Stimulated activated memory B cell treated with anti-CD40 and anti-IgM and Interleukin-4, amounts not matched to agents 10 μg/mL and 1 μg/mL and 100 μg/mL, for 72 hours (primary cell): ENCODE results near the gene LARP6.

Source experiments
- ATAC-seq: fragments of 150-1000 bp; cut with Tn5 transposase; 2 replicates; pipeline ENCODE4 v1.10.0; 2021
- H3K27ac Mint-ChIP-seq: one replicate; pipeline ENCODE4 v1.8.0; 2022; ENCODE audit warnings: mild to moderate bottlenecking, mixed read lengths
- H3K27me3 Mint-ChIP-seq: one replicate; pipeline ENCODE4 v1.8.0; 2022; ENCODE audit warnings: mixed read lengths
- H3K36me3 Mint-ChIP-seq: one replicate; pipeline ENCODE4 v1.8.0; 2022; ENCODE audit warnings: mixed read lengths
- H3K4me1 Mint-ChIP-seq: one replicate; pipeline ENCODE4 v1.8.0; 2022; ENCODE audit warnings: mixed read lengths
- H3K4me3 Mint-ChIP-seq: one replicate; pipeline ENCODE4 v1.8.0; 2022; ENCODE audit warnings: mild to moderate bottlenecking, moderate library complexity, mixed read lengths
- H3K9me3 Mint-ChIP-seq: one replicate; pipeline ENCODE4 v1.8.0; 2022; ENCODE audit warnings: mixed read lengths

Gene LARP6

DNA sequence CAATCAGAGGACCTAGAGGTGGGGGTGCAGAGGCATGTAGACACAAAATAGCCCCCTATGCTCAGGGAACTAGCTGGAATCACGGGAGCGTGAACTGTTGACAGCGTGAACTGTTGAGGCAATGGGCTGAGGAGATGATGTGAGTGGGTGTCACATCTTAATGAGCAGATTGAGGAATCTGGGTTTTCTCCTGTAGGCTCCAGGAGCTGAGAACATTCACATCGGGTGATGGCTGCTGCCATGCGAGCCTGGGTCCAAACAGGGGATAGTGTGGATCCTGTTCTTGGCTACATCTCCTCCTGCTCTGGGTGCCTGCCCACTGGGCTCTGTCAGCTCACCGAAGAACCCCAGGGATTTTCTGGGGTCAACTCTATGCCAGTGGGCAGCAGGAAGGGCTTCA, 2.1 kb downstream of the LARP6 start:
- Mint-ChIP-seq H3K27me3 (peaks cover 72% of the 10 kb centered on the region), H3K4me1 (peaks cover 5% of the 10 kb centered on the region), H3K9me3 (no peaks in the 10 kb centered on the region), H3K27ac (no peak overlapping the region), H3K4me3 (no peak overlapping the region), H3K36me3 (no peaks in the 10 kb centered on the region)
- ATAC-seq = no peak

DNA sequence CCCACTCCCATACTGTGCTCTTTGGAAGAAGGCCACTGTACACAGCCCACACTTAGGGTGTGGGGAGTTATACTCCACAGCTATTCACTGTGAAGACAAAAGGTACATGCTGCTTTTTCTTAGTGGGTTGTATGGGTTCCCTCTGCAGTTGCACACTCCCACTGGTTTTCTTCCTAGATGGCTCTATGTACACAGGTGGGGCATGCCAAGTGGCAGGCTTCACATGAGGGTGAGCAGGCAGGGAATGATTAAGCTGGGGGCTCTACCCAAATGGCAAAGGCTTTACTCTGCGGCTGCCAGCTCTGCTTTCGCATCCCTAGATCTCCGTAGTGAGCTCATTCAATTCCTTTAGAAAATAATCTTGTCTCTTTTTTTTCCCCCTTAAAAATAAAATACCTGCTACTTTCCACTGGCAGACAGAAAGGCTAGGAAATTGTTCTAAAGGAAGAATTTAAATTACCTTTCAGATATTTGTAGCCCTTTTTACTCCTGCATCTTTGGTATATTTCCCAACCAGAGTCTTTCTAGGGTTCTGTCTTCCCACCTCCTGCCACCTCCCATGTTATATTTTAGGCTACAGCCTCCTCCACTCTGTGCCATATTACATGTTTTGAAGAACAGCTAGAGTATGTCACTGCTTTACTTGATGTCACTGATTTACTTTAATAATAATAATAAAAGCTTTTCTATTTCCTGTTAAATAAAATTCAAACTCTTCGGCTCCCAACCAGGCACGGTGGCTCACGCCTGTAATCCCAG, 8.2 kb downstream of the LARP6 start:
- Mint-ChIP-seq H3K36me3 (no peaks in the 10 kb centered on the region), H3K9me3 (no peaks in the 10 kb centered on the region), H3K27me3 (peaks cover 39% of the 10 kb centered on the region), H3K4me3 (no peak overlapping the region), H3K27ac (no peak overlapping the region), H3K4me1 (no peaks in the 10 kb centered on the region)
- ATAC-seq = no peak

DNA sequence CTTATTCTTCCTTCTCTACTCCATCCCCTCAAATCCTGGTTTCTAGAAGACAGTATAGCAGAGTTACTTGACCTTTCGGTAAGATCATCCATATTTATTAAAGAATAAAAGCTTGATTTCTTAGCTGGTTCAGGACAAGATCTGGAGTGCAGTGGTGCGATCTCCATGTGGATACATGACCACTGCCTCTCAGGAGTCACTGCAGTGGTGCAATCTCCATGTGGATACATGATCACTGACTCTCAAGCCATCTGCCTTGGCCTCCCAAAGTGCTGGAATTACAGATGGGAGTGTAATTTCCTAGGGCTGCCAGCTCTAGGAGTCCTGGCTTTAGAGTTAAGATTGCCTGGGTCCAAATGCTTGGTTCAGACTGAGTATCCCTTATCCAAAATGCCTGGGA, 16.5 kb downstream of the LARP6 start:
- no peak for ATAC-seq
- peaks cover 25% of the 10 kb centered on the region for H3K27me3 Mint-ChIP-seq
- H3K27ac Mint-ChIP-seq = no peak overlapping the region

DNA sequence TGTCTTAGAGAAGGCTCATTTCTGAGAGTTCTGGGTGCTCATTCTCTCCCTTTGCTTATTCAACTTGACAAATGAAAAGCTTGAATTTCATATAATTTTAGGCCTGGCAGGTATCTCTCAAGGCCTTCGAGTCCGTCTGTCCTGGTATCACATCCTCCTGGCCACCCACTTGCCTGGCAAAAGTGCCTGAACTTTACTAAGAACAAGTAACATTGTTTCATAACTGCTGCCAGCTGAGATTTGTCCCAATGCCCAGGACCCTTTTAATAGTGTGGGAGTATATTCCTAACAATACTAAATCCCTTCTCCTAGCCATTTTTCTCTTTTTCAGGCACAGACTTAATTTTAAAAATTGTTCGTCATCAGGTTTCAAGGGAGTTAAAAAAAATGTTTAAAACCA, 18.1 kb downstream of the LARP6 start:
- H3K36me3 Mint-ChIP-seq = no peaks in the 10 kb centered on the region
- H3K4me1 Mint-ChIP-seq = no peaks in the 10 kb centered on the region
- no peak overlapping the region for H3K4me3 Mint-ChIP-seq
- H3K9me3 Mint-ChIP-seq = no peaks in the 10 kb centered on the region
- H3K27me3 Mint-ChIP-seq = peaks cover 30% of the 10 kb centered on the region
- no peak for ATAC-seq
- no peak overlapping the region for H3K27ac Mint-ChIP-seq

More for the DNA sequence above, 16.5 kb downstream of the LARP6 start:
- H3K9me3 Mint-ChIP-seq = no peaks in the 10 kb centered on the region
- no peaks in the 10 kb centered on the region for H3K4me1 Mint-ChIP-seq
- H3K36me3 Mint-ChIP-seq = no peaks in the 10 kb centered on the region
- H3K4me3 Mint-ChIP-seq = no peak overlapping the region

DNA sequence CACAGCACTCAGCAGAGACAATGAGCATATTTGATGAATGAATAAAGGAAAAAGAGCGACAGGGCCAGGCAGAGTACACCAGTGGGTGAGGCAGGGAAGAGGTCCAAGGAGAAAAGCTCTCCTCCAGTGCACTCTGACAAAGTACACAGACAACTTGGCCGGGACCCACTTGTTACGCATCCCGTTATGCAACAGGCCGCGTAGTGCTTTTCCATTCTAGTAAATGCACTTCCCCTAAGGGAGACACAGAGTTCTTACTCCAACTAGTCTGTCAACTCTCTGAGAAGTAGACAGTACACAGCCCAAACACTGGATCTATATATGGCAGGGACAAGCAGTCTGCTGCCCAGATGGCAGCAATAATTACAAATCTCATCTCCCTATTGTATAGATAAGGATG, 18.5 kb downstream of the LARP6 start:
- no peak overlapping the region for H3K27ac Mint-ChIP-seq
- H3K4me1 Mint-ChIP-seq = no peaks in the 10 kb centered on the region
- no peaks in the 10 kb centered on the region for H3K9me3 Mint-ChIP-seq
- no peaks in the 10 kb centered on the region for H3K36me3 Mint-ChIP-seq
- H3K4me3 Mint-ChIP-seq = no peak overlapping the region
- peaks cover 30% of the 10 kb centered on the region for H3K27me3 Mint-ChIP-seq
- ATAC-seq = no peak

DNA sequence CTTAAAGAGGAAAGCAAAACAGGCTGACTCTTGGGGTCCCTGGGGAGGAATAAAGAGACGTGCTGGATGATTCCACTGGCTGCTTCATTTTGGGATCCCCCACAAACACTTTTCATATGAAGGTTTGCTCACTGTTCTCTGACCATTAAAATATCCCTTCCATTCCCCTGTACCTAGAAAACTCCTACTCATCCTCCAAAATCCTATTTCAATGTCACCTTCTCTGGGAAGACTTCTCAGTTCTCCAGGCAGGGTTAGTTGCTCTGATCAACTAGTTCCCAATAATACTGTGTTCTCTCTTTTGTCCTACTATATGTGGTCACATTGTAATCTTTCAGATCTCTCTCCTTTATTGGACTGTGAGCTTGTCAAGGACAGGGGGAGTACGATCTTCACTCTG, 19.0 kb downstream of the LARP6 start:
- Mint-ChIP-seq H3K9me3 (no peaks in the 10 kb centered on the region), H3K4me3 (no peak overlapping the region), H3K4me1 (no peaks in the 10 kb centered on the region), H3K27ac (no peak overlapping the region), H3K36me3 (no peaks in the 10 kb centered on the region), H3K27me3 (peaks cover 30% of the 10 kb centered on the region)
- no peak for ATAC-seq

DNA sequence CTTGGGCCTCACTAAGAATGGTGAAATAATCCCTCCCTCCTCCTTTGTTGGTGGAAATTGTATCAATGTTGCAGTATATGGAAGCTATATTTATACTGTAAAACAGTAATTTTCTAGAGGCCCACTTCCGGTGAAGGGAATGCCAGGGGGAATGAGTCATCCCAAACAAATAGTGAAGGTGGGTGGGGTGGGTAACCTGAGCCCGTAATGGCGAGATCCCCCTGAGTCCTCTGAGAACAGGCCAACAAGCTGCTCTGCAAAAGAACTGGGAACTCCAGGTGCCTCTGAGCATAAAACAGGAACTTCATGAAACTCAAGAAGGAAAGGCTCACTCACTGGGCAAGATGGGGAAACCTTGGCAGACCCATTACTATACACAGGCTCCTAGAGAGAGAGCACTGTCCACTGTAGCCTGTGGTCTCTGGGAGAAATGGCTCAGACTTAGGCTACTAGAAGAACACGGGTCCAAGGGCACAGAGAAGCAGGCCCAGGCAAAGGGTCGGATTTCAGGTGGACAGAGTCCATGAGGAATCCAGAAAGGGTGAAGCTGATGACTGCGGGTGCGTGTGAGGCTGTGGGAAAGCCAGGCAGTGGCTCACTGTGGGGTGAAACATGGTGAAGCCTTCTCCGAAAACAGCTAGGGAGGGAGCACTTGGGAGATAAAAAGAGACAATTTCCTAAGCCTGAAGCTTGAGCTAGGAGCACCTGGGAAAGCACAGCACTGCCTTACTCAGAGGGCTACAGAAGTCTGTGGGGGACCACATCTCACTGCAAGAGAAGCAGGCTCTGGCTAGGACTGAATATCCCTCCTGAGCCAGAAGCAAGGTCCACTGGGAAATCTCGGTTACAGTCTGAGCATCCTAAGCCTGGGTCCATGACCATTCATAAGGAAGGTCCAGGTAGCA, 19.8 kb downstream of the LARP6 start:
- no peak overlapping the region for H3K4me3 Mint-ChIP-seq
- no peak for ATAC-seq
- H3K4me1 Mint-ChIP-seq = no peaks in the 10 kb centered on the region
- peaks cover 30% of the 10 kb centered on the region for H3K27me3 Mint-ChIP-seq
- H3K36me3 Mint-ChIP-seq = no peaks in the 10 kb centered on the region
- H3K9me3 Mint-ChIP-seq = no peaks in the 10 kb centered on the region
- H3K27ac Mint-ChIP-seq = no peak overlapping the region

DNA sequence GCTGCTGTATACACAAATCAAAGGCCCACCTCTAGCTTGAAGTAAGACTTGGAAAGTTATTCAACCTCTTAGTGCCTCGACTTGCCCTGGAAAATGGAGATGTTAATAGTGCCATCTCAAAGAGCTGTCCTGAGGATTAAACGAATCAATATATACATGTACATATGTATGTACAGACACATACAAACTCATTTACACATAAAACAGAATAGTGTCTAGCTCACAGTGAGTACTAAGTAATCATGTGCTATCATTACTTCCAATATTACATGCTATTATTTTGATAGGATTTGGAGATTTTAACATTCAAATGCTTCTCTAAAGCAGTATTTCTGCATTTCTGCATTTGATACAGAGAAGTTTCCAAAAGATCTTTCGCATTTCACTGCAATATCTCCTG, 20.5 kb downstream of the LARP6 start:
- Mint-ChIP-seq H3K27me3 (peaks cover 30% of the 10 kb centered on the region), H3K36me3 (no peaks in the 10 kb centered on the region), H3K4me1 (no peaks in the 10 kb centered on the region), H3K27ac (no peak overlapping the region), H3K4me3 (no peak overlapping the region), H3K9me3 (no peaks in the 10 kb centered on the region)
- ATAC-seq = no peak

DNA sequence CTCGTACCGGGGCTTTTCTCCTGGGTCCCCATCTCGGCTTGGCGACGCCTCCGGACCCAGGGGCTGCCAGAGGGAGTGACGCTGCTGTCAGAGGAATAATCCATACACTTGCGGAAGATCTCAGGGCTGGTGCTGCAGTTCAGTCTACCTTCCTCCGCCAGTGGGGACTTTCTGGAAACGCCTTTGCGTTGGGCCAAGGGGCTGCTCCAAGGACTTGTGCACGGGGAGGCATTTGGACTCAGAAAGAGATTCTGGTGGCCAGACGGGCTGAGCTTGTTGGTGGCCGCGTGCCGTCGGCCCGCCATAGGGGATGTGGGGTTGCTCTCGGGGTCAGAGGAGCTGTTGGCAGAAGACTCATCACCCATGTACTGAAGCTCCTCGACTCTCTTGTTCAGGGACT, 21.8 kb downstream of the LARP6 start:
- no peak for ATAC-seq
- Mint-ChIP-seq H3K9me3 (no peaks in the 10 kb centered on the region), H3K27ac (no peak overlapping the region), H3K4me1 (no peaks in the 10 kb centered on the region), H3K27me3 (peaks cover 39% of the 10 kb centered on the region), H3K4me3 (no peak overlapping the region), H3K36me3 (no peaks in the 10 kb centered on the region)

DNA sequence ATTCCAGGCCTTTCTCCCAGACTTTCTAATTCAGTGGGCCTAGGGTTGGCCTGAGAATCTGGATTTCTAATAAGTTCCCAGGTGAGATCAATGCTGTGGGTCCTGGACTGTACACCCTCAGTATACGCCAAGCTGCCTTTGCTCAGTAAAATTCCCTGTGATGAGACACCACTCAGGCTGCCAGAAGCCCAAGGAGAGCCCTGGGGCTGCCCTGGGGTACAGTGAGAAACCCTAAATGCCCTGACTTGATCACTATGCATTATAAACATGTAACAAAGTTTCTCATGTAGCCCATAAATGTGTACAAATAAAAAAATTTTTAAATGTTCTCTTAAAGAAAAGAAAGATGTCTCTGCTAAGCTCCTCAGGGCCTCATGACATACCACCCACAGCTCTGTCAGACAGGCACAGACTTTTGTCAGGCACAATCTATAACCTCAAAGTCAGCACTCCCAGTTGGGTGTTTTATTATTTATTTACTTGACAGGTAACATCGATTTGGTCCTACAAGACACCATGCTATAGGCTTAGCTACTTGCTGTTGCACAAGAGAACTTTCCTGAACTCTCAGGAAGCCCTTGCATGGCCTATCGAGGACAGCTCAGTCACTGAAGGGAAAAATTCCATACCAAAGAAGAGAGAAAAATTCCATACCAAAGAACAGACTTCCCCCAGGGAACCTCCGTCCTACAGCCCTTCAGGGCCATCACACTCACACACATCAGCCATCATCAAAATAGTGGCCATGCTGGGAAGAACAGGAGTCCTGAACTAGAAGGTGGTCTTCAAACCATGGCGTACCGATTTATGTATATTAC, 22.7 kb downstream of the LARP6 start:
- H3K4me1 Mint-ChIP-seq = no peaks in the 10 kb centered on the region
- H3K4me3 Mint-ChIP-seq = no peak overlapping the region
- no peak for ATAC-seq
- peaks cover 43% of the 10 kb centered on the region for H3K27me3 Mint-ChIP-seq
- H3K27ac Mint-ChIP-seq = no peak overlapping the region
- no peaks in the 10 kb centered on the region for H3K9me3 Mint-ChIP-seq
- no peaks in the 10 kb centered on the region for H3K36me3 Mint-ChIP-seq

DNA sequence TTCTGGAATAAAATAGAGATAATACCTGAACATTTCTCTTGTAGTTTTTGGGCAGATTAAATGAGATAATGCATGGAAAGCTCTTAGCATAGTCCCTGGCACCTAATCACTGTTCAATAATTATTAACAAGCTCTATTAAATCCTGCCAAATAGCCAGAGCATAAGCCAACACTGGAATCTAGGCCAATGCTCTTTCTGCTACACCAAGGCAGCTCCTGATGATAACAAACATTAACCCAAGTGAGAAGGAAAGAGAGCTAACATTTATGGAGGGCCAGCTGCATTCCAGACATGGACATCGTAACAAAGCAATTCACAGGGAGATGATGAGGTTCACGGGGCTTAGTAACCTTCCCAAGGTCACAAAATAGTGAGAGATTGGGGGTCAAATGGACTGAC, 23.3 kb downstream of the LARP6 start:
- Mint-ChIP-seq H3K27me3 (peaks cover 42% of the 10 kb centered on the region), H3K36me3 (no peaks in the 10 kb centered on the region), H3K27ac (no peak overlapping the region), H3K4me3 (no peak overlapping the region), H3K4me1 (no peaks in the 10 kb centered on the region), H3K9me3 (no peaks in the 10 kb centered on the region)
- ATAC-seq = no peak

DNA sequence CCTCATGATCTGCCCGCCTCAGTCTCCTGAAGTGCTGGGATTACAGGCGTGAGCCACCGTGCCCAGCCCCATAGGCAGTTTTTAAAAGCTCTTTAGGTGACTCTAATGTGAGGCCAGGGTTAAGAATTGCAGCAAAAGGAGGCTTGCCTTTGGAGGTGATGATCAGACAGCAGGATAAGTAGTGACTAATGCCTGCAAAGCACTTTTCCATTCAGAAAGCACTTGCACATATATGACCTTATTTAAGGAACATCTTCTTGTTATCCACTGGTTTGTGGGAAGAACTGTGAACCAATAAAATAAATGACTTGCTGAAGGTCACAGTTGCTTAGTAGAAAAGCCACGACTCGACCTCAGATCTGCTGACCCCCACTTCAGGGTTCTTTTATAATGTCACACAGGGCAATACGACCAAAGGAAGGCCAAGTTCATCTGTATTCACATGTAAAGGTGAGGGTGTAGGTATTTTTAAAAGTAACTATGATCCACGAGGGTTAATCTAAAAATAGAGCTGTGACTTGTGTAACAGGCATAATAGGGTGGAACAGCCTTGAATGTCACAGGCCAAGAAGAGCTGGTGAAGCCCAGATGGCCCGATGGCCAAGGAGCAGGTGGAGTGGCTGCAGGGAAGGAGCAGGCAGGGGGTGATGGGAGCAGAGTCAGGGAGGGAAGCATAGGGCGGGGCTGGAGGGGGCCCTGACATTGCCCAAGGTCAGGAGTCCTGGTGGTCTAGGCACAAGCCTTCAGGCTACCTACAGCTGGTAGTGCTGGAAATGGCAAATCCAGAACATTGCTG, 24.4 kb downstream of the LARP6 start:
- ATAC-seq = no peak
- Mint-ChIP-seq H3K27ac (no peak overlapping the region), H3K36me3 (no peaks in the 10 kb centered on the region), H3K9me3 (no peaks in the 10 kb centered on the region), H3K4me3 (no peak overlapping the region), H3K4me1 (no peaks in the 10 kb centered on the region), H3K27me3 (peaks cover 32% of the 10 kb centered on the region)

DNA sequence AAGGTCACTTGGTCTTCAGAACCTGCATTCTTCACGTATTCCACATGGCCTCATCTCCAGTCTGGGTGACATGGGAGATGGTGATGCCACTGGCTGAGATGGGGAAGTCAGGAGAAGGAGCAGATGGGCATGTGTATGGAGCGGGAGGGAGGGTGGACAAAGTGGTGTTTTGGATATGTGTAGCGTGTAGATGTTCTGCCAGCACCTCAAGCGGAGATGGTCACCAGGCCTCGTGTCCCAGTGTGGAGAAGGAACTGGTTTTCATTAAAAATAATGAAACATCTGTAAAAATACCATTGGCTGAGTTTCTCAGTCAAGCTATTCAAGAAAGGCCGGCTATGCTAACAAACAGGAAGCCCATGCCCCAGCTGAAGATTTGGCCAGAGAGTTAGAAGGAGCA, 26.2 kb downstream of the LARP6 start:
- no peaks in the 10 kb centered on the region for H3K36me3 Mint-ChIP-seq
- no peak overlapping the region for H3K27ac Mint-ChIP-seq
- ATAC-seq = no peak
- H3K4me3 Mint-ChIP-seq = no peak overlapping the region
- H3K9me3 Mint-ChIP-seq = no peaks in the 10 kb centered on the region
- no peaks in the 10 kb centered on the region for H3K4me1 Mint-ChIP-seq
- peaks cover 31% of the 10 kb centered on the region for H3K27me3 Mint-ChIP-seq

DNA sequence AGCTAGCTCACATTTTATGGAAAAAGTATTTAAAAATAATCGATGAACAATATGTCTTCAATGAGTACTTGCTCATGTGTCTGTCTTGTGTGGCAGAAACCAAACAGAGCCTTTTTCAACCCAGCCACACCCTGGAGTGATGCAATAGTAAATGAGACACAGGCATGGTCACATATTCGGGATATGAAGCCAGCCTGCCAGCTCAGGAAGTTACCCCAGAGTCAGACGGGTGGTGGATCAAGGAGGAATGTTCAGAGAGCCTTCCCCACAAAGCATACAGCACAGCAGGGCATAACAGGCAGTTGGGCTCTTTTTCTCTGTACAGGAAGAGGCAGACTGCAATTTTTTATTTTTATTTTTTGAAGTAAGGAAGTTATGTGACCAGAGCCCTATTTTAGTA, 27.3 kb downstream of the LARP6 start:
- no peak for ATAC-seq
- H3K4me1 Mint-ChIP-seq = no peaks in the 10 kb centered on the region
- H3K4me3 Mint-ChIP-seq = no peak overlapping the region
- H3K9me3 Mint-ChIP-seq = no peaks in the 10 kb centered on the region
- no peak overlapping the region for H3K27ac Mint-ChIP-seq
- peaks cover 24% of the 10 kb centered on the region for H3K27me3 Mint-ChIP-seq
- H3K36me3 Mint-ChIP-seq = no peaks in the 10 kb centered on the region

DNA sequence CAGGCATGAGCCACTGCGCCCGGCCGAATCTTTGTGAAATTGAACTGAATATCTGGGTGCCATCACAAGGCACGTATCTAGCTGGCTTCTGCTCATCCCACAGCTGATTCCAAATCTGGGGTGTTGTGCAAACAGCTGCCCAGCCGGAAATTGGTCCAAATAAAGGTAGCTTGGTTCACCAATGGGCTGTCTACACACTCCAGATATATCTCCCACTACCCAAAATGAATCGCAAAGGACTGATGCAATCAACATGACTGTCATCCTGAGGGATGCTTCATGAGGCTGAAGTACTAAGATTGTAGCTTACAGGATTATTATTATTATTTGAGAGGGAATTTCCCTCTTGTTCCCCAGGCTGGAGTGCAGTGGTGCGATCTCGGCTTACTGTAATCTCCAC, 28.1 kb downstream of the LARP6 start:
- H3K4me1 Mint-ChIP-seq = no peaks in the 10 kb centered on the region
- peaks cover 24% of the 10 kb centered on the region for H3K27me3 Mint-ChIP-seq
- H3K36me3 Mint-ChIP-seq = no peaks in the 10 kb centered on the region
- no peak overlapping the region for H3K27ac Mint-ChIP-seq
- H3K4me3 Mint-ChIP-seq = no peak overlapping the region
- ATAC-seq = no peak
- H3K9me3 Mint-ChIP-seq = no peaks in the 10 kb centered on the region
